B cell (primary cell): ENCODE data around the gene ATRNL1. TPM values are rescaled to one million over a fixed set of nuclear protein-coding genes. Genes with fewer than 3 reads are reported as not detected.

Experiments
- ATAC-seq: fragments of 200-7000 bp; cut with Tn5 transposase; one replicate; pipeline ENCODE4 v1.10.0; 2021; ENCODE audit warnings: low read depth, mild to moderate bottlenecking, moderate number of reproducible peaks, moderate library complexity
- CTCF ChIA-PET: fragments of 350-600 bp; sonication (Branson Sonifier 250); formaldehyde crosslinking; loops from one replicate; lab custom pipeline; 2021; ENCODE audit warnings: antibody characterized with exemption, inconsistent platforms; lab: Charles Lee
- POLR2A ChIA-PET: fragments of 350-600 bp; sonication (Branson Sonifier 250); formaldehyde crosslinking; loops from one replicate; lab custom pipeline; 2021; ENCODE audit warnings: antibody characterized with exemption; lab: Charles Lee
- DNase-seq: peaks from one replicate; pipeline ENCODE4 v3.0.0; 2013
- H2AFZ ChIP-seq: 2 replicates; pipeline ENCODE4 v1.6.1; 2012; ENCODE audit warnings: mild to moderate bottlenecking, low read depth, low read length; ENCODE audit not compliant: insufficient read depth, poor library complexity, severe bottlenecking
- H3K27ac ChIP-seq, 2 donors: 1 replicate in 1 of 2; 2 replicates in 1 of 2; pipeline ENCODE4 v1.5.1; 2012 to 2013; ENCODE audit warnings: low read length in 2 of 2, mild to moderate bottlenecking in 2 of 2, moderate library complexity in 1 of 2
- H3K27me3 ChIP-seq, 4 experiments: fragments of 200-600 bp in 1 of 4; sonication (generic) in 1 of 4; replicated peaks in 1 of 4; 1 replicate in 2 of 4; 2 replicates in 2 of 4; pipeline versions ENCODE4 v1.6.1 to v1.7.0; 2013 to 2016; ENCODE audit warnings: low read length in 3 of 4, mild to moderate bottlenecking in 2 of 4, mixed read lengths in 1 of 4, moderate library complexity in 1 of 4; ENCODE audit not compliant: insufficient read depth in 4 of 4, control insufficient read depth in 3 of 4; ENCODE audit errors: control extremely low read depth in 1 of 4
- H3K36me3 ChIP-seq, 2 experiments: replicated peaks in 1 of 2; 1 replicate in 1 of 2; 2 replicates in 1 of 2; pipeline versions ENCODE4 v1.6.1 to v1.7.1; 2013; ENCODE audit warnings: low read length in 1 of 2; ENCODE audit not compliant: insufficient read depth in 2 of 2, control insufficient read depth in 1 of 2; ENCODE audit errors: control extremely low read depth in 1 of 2, extremely low read depth in 1 of 2
- H3K4me1 ChIP-seq, 2 donors: fragments of 200-600 bp in 1 of 2; sonication (generic) in 1 of 2; 1 replicate in 1 of 2; 2 replicates in 1 of 2; pipeline versions ENCODE4 v1.5.1 to v1.6.1; 2013 to 2017; ENCODE audit warnings: low read length in 2 of 2; ENCODE audit not compliant: control insufficient read depth in 2 of 2, insufficient read depth in 2 of 2
- H3K4me2 ChIP-seq: replicated peaks from 2 replicates; pipeline ENCODE3; 2012; ENCODE audit warnings: mild to moderate bottlenecking, low read depth, low read length; ENCODE audit not compliant: poor library complexity, severe bottlenecking
- H3K4me3 ChIP-seq, 5 experiments: fragments of 200-600 bp in 1 of 5; sonication (generic) in 1 of 5; 1 replicate in 3 of 5; 2 replicates in 2 of 5; pipeline versions ENCODE4 v1.5.1 to v1.7.0; 2011 to 2016; ENCODE audit warnings: low read length in 4 of 5, mild to moderate bottlenecking in 4 of 5, low read depth in 2 of 5, control low read depth in 1 of 5, moderate library complexity in 1 of 5; ENCODE audit not compliant: insufficient read depth in 1 of 5; ENCODE audit errors: control extremely low read depth in 1 of 5, extremely low read depth in 1 of 5
- H3K79me2 ChIP-seq: fragments of 200-600 bp; sonication (generic); one replicate; pipeline ENCODE4 v1.6.0; 2016; ENCODE audit warnings: low read length; ENCODE audit not compliant: control insufficient read depth, insufficient read depth
- H3K9ac ChIP-seq: fragments of 200-600 bp; sonication (generic); 2 replicates; pipeline ENCODE4 v1.6.1; 2017; ENCODE audit warnings: mild to moderate bottlenecking, low read length, moderate library complexity
- H3K9me3 ChIP-seq, 3 donors: one replicate each; pipeline versions ENCODE4 v1.6.1 to v1.7.1; 2013; ENCODE audit warnings: low read length in 2 of 3; ENCODE audit not compliant: control insufficient read depth in 2 of 3, insufficient read depth in 1 of 3; ENCODE audit errors: control extremely low read depth in 1 of 3
- H4K20me1 ChIP-seq: 2 replicates; pipeline ENCODE4 v1.6.0; 2012; ENCODE audit warnings: mild to moderate bottlenecking, low read length; ENCODE audit not compliant: insufficient read depth, control insufficient read depth, poor library complexity, severe bottlenecking
- H3K27ac Mint-ChIP-seq: one replicate; pipeline ENCODE4 v1.8.0; 2021; ENCODE audit warnings: mixed read lengths
- H3K27me3 Mint-ChIP-seq: one replicate; pipeline ENCODE4 v1.8.0; 2021; ENCODE audit warnings: mixed read lengths
- H3K4me1 Mint-ChIP-seq: one replicate; pipeline ENCODE4 v1.8.0; 2021; ENCODE audit warnings: mixed read lengths
- H3K4me3 Mint-ChIP-seq: one replicate; pipeline ENCODE4 v1.8.0; 2021; ENCODE audit warnings: mixed read lengths
- H3K9me3 Mint-ChIP-seq: one replicate; pipeline ENCODE4 v1.8.0; 2022; ENCODE audit warnings: mixed read lengths; ENCODE audit not compliant: insufficient read depth
- EZH2 ChIP-seq: IDR thresholded peaks from 2 replicates; pipeline ENCODE4 v1.6.1; 2012; ENCODE audit warnings: borderline replicate concordance, low read depth, mild to moderate bottlenecking, moderate library complexity, low read length; ENCODE audit not compliant: insufficient read depth, poor library complexity, severe bottlenecking
- WGBS: methylation state at CpG from one replicate; pipeline ENCODE4 v1.1.5; 2013; ENCODE audit warnings: missing lambda C conversion rate; ENCODE audit not compliant: insufficient coverage; 5-methylcytosine and 5-hydroxymethylcytosine counted together
- intact Hi-C: fragments of 100-400 bp; cut with micrococcal nuclease; formaldehyde crosslinking; loops from one replicate; pipeline ENCODE4 v1.10.0; 2022
- polyA plus RNA-seq: library from polyadenylated mRNA; depleted of rRNA; stranded (reverse); fragments of >200 nt; gene quantifications from 2 replicates; pipeline ENCODE4 v1.2.3, GENCODE V29; 2012
- total RNA-seq, 2 donors: library from RNA; stranded (reverse); fragments of 120-200 nt in 1 of 2; gene quantifications; 1 replicate in 1 of 2; 2 replicates in 1 of 2; pipeline versions ENCODE4 v1.2.3 to v1.2.4, GENCODE V29; 2013 to 2022
- TF ChIP-seq, protein P1 (sequence below): fragments of 200-600 bp; IDR thresholded peaks from one replicate; pipeline ENCODE4 v1.8.0; 2022; ENCODE audit warnings: antibody characterized with exemption, mild to moderate bottlenecking

The ATRNL1 gene
- total and polyA plus RNA-seq, 2 donors (not counting 1 experiment from before 2014, with no cell fraction given), result 0.24 to 2.2 TPM

DNA sequence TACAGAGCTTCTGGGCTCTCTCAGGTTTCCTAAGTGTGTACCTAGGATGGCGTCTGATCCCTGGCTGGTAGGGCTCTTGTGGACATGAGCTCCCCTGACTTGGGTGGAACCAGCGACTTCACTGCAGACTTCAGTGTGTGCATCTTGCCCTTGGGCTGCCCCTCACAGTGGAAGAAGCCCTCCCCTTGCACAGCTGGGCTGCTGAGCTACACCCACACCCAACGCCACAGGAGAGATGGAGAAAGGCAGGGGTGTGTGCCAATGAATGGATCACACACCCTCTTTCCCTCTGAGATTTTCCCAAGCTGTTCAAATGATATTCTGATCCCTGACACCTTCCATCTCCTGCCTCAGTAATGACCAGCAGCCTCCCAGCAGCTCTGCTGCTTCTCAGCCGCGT is 883.2 kb downstream of the ATRNL1 start:
- ATAC-seq, result no peak
- Histone ChIP-seq H3K9ac (no peak overlapping the region), H2AFZ (no peak overlapping the region), H3K4me1 (no peaks in the 10 kb centered on the region), H3K4me2 (no peak overlapping the region), H3K9me3 (peaks cover 0 to 22% (median 0%) of the 10 kb centered on the region in 3 donors), H4K20me1 (no peaks in the 10 kb centered on the region), H3K27me3 (no peaks in the 10 kb centered on the region), H3K4me3 (no peak overlapping the region), H3K79me2 (no peaks in the 10 kb centered on the region), H3K36me3 (no peaks in the 10 kb centered on the region), H3K27ac (no peak overlapping the region)
- DNase-seq, result no peak
- Mint-ChIP-seq H3K27ac (no peak overlapping the region), H3K27me3 (no peaks in the 10 kb centered on the region), H3K4me1 (no peaks in the 10 kb centered on the region), H3K4me3 (no peak overlapping the region), H3K9me3 (no peaks in the 10 kb centered on the region)
- 79% methylated on average over 3 of the region's 5 CpGs for WGBS
- CTCF ChIA-PET, result no interaction called here
- intact Hi-C loops, result no loop called here
- TF ChIP-seq, protein P1, sequence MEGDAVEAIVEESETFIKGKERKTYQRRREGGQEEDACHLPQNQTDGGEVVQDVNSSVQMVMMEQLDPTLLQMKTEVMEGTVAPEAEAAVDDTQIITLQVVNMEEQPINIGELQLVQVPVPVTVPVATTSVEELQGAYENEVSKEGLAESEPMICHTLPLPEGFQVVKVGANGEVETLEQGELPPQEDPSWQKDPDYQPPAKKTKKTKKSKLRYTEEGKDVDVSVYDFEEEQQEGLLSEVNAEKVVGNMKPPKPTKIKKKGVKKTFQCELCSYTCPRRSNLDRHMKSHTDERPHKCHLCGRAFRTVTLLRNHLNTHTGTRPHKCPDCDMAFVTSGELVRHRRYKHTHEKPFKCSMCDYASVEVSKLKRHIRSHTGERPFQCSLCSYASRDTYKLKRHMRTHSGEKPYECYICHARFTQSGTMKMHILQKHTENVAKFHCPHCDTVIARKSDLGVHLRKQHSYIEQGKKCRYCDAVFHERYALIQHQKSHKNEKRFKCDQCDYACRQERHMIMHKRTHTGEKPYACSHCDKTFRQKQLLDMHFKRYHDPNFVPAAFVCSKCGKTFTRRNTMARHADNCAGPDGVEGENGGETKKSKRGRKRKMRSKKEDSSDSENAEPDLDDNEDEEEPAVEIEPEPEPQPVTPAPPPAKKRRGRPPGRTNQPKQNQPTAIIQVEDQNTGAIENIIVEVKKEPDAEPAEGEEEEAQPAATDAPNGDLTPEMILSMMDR, result no peak
- no peak for TF ChIP-seq EZH2
- POLR2A ChIA-PET, result no interaction called here

DNA sequence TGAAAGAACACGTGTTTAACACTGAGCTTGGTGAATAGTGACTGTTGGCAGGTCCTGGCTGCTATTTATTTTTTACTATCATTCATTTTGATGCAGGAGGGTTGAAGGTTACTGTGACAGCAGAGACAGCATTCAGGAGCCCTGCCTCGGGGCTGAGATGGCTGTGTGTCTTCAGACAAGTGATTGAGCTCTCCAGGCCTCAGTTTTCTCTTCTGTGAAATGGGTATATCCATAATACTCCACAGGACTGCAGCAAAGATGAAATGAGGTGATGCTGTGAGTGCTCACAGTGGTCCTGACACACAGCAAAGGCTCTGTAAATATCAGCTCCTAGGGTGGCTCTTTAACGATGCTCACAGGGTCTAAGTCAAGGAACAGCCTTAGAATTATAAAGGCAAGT is 884.7 kb downstream of the ATRNL1 start:
- H3K4me2 ChIP-seq, result no peak overlapping the region
- H3K27ac ChIP-seq, result no peak overlapping the region
- no peaks in the 10 kb centered on the region for H3K79me2 ChIP-seq
- no peak overlapping the region for H2AFZ ChIP-seq
- no peaks in the 10 kb centered on the region for H3K27me3 ChIP-seq
- TF ChIP-seq EZH2, result no peak
- TF ChIP-seq, protein P1, result no peak
- intact Hi-C loops, result no loop called here
- Mint-ChIP-seq H3K27ac (no peak overlapping the region), H3K9me3 (no peaks in the 10 kb centered on the region), H3K4me3 (no peak overlapping the region), H3K4me1 (no peaks in the 10 kb centered on the region), H3K27me3 (no peaks in the 10 kb centered on the region)
- peaks cover 0 to 16% (median 0%) of the 10 kb centered on the region in 3 donors for H3K9me3 ChIP-seq
- ATAC-seq (no peak), DNase-seq (no peak)
- H4K20me1 ChIP-seq, result no peaks in the 10 kb centered on the region
- no peak overlapping the region for H3K9ac ChIP-seq
- no peaks in the 10 kb centered on the region for H3K4me1 ChIP-seq
- no peak overlapping the region for H3K4me3 ChIP-seq
- 100% methylated on average over 1 of the region's 3 CpGs for WGBS
- CTCF ChIA-PET, result no interaction called here
- POLR2A ChIA-PET, result no interaction called here
- H3K36me3 ChIP-seq, result no peaks in the 10 kb centered on the region
